K562 (cell line): ENCODE measurements around the gene CHI3L1.

ENCODE experiments used
- CEBPB ChIP-seq: fragments of 450-650 bp; IDR thresholded peaks from 2 replicates; pipeline ENCODE4 v1.6.1; 2016; ENCODE audit warnings: missing genetic modification characterization, missing compliant biosample characterization
- CTBP1 ChIP-seq: fragments of 450-650 bp; IDR thresholded peaks from 2 replicates; pipeline ENCODE4 v1.6.1; 2016; ENCODE audit warnings: borderline replicate concordance
- ELF1 ChIP-seq: fragments of 200-800 bp; sonication (Bioruptor generic); IDR thresholded peaks from 2 replicates; pipeline ENCODE4 v1.6.1; 2016; ENCODE audit warnings: missing genetic modification characterization, missing compliant biosample characterization
- POLR2A ChIP-seq: fragments of 450-650 bp; conservative IDR thresholded peaks from 2 replicates; pipeline ENCODE4 v1.6.1; 2016
- POLR2AphosphoS5 ChIP-seq: IDR thresholded peaks from 2 replicates; pipeline ENCODE4 v1.6.1; 2011; ENCODE audit warnings: mild to moderate bottlenecking, low read depth, low read length, moderate library complexity; ENCODE audit not compliant: control insufficient read depth, insufficient read depth
- ZNF217 ChIP-seq: sonication (generic); formaldehyde crosslinking; IDR thresholded peaks from 2 replicates; pipeline ENCODE4 v1.8.0; 2022; ENCODE audit warnings: mild to moderate bottlenecking, missing genetic modification reagents
- TF ChIP-seq, protein P1 (sequence below), 3 experiments: IDR thresholded peaks in 2 of 3; conservative IDR thresholded peaks in 1 of 3; 2 replicates each; pipeline ENCODE4 v1.5.1; 2011 to 2012; ENCODE audit warnings: low read length in 3 of 3, mild to moderate bottlenecking in 3 of 3, control low read depth in 2 of 3, improper control_type of control experiment in 1 of 3, inconsistent platforms in 1 of 3, low read depth in 1 of 3, mixed read lengths in 1 of 3, moderate library complexity in 1 of 3; ENCODE audit not compliant: insufficient read depth in 2 of 3

- TF ChIP-seq ZNF217 (CRISPR knock-in tag) (no peak), POLR2A (no peak), CTBP1 (no peak), CEBPB (tag) (no peak), ELF1 (tag) (no peak), POLR2AphosphoS5 (no peak)
- TF ChIP-seq, protein P1, sequence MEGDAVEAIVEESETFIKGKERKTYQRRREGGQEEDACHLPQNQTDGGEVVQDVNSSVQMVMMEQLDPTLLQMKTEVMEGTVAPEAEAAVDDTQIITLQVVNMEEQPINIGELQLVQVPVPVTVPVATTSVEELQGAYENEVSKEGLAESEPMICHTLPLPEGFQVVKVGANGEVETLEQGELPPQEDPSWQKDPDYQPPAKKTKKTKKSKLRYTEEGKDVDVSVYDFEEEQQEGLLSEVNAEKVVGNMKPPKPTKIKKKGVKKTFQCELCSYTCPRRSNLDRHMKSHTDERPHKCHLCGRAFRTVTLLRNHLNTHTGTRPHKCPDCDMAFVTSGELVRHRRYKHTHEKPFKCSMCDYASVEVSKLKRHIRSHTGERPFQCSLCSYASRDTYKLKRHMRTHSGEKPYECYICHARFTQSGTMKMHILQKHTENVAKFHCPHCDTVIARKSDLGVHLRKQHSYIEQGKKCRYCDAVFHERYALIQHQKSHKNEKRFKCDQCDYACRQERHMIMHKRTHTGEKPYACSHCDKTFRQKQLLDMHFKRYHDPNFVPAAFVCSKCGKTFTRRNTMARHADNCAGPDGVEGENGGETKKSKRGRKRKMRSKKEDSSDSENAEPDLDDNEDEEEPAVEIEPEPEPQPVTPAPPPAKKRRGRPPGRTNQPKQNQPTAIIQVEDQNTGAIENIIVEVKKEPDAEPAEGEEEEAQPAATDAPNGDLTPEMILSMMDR (IDR thresholded peaks at IDR 0.05 in 2 of 3, conservative IDR thresholded peaks at IDR 0.05 in 1 of 3; ENCODE audit: insufficient read depth in 2 of 3, low read depth in 1 of 3, low read length in 3 of 3): no peak
Observed at GRCh38 chr1:203197625-203198024, 11.1 kb upstream of the CHI3L1 start.
